Superior temporal gyrus (tissue), 1 donor: ENCODE measurements around the gene CD86.
"Not testable (repeated sequence)": the region's sequence is repeated elsewhere in the genome, so short reads cannot be mapped to it uniquely, and the experiment has no call there.

Experiments
- DNase-seq: peaks from one replicate; pipeline ENCODE4 v3.0.0-alpha.2; 2016; ENCODE audit errors: extremely low spot score

Gene CD86

GRCh38 chr3:122164983-122165382 is 109.8 kb downstream of the CD86 start:
- not testable (repeated sequence) for DNase-seq

- DNase-seq: no peak
These were observed 112.5 kb downstream of the CD86 start for GRCh38 chr3:122167630-122168029.

- DNase-seq: no peak
These were observed 112.9 kb downstream of the CD86 start for GRCh38 chr3:122168044-122168443.

- no peak for DNase-seq
These were observed 114.7 kb downstream of the CD86 start for GRCh38 chr3:122169911-122170310.
